Inflammatory macrophage (primary cell): ENCODE data around the gene XRCC5.
"Not testable (repeated sequence)": the region's sequence is repeated elsewhere in the genome, so short reads cannot be mapped to it uniquely, and the experiment has no call there.

ENCODE experiments used
- DNase-seq, 2 donors: peaks; one replicate each; pipeline ENCODE4 v3.0.0-alpha.2; 2020 to 2022

The XRCC5 gene

GRCh38 chr2:216202626-216203250 lies 93.6 kb downstream of the XRCC5 start:
- DNase-seq: no peak

DNA sequence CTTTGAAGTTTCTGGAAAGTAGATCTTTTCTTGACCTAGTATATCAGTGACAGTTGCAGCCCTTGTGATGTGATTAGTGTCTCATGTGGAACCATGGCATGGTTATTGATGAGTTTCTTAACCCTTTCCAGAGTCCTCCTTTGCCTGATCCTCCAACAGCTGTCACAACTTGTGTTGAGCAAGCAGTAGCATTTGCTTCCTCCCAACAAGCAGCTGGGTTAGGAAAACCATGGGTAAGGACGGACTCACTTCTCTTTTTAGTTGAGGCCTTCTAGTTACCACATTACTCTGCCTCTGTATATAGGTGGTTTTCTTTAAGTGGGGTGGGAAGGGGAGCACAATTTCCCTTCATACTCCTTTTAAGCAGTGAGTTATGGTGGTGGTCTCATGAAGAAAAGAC lies 96.3 kb downstream of the XRCC5 start:
- peak; percentile 69 to 78 for DNase-seq

DNA sequence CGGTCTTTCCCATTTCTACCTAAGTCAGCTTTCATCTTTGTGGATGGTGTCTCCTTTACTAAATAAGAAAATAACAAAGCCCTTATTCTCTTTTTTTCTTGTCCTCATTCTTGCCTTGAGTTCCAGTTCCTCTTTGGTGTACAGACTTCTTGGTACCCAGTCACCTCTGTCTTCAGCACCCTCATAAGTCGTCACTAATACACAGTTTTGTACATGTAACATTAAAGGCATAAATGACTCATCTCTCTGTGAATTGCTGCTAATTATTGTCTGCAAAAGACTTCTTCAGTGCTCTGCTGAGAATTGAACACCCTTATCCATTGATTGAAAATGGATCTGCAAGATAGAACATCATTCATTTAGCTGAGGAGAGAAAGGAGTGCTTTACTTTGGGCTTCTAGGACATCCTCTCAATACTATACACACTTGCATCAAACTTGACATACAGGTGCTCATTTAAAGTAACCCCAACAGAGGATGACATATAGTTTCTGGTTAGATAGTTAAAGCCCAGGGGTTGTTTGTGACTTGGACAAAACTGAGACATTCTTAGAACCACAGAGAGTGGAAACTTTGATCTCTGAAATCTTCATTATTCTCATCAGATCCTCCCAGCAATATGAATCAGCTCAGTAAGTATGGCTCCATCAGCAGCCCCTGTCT lies 97.0 kb downstream of the XRCC5 start:
- peak; percentile 36 to 38 for DNase-seq

GRCh38 chr2:216206821-216207220 lies 97.7 kb downstream of the XRCC5 start:
- DNase-seq: no peak

GRCh38 chr2:216208661-216209060 lies 99.5 kb downstream of the XRCC5 start:
- DNase-seq: not testable (repeated sequence)

- peak; percentile 22 to 28 for DNase-seq
Observed at GRCh38 chr2:216210701-216211540, 101.8 kb downstream of the XRCC5 start.

DNA sequence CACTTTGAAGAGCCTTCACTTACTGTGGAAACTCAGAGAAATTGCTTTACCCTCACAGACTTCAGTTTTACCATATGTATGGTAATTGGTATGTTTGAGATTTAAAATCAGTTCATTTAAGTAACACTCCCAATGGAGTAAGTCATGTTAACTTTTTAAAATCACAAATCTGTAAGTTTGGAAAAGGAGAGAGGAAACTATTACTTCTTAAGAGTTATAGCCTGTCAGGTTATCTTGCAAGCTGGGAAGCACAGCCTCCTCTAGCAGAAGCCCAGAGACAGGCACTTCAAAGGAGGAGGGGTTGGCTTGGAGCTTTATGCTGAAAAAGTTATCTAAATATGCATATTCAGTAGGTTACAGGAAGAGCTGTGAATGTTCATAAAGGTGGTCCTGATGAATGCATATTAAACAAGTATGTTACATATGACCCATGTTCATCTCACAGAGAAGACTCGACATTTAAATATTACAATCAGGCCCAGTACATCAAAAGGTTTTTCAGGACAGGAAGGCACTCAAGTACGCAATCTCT lies 102.5 kb downstream of the XRCC5 start:
- no peak for DNase-seq

DNA sequence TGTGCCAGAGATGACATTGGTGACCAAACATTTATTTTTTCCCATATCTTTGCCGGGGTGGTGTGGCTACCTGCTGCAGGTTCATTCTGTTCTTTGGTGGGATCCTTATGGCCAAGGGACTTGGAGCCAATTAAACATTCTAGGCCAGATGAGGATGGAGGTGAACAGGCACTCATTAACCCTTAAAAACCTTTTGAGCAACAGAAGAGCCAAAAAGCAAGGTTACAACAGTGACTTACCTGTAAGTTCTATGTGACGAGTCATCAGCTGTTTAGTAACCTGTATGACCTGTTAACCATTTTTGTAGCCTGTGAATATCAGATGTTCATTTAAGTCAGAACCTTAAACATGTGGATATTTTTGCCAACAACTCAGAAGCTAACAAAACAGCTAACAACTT lies 105.6 kb downstream of the XRCC5 start:
- DNase-seq: no peak

GRCh38 chr2:216215658-216216390 lies 106.7 kb downstream of the XRCC5 start:
- DNase-seq: no peak

GRCh38 chr2:216216951-216217903 lies 108.1 kb downstream of the XRCC5 start:
- DNase-seq: no peak

DNA sequence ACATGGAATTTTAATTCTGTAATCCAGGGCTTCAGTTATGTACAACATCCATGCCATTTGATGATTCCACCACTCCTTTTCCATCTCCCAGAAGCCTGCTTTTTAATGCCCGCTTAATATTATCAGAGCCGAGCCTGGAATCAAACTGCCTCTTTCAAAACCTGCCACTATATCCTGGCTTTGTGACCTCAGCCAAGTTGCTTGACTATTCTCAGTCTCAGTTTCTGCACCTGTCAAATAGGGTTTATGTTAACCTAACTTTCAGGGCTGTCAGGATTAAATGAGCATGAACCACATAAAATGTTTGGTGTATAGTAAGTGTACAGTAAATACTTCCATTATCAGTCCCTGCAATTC lies 108.7 kb downstream of the XRCC5 start:
- DNase-seq: no peak

- no peak for DNase-seq
Observed at GRCh38 chr2:216219861-216220260, 110.7 kb downstream of the XRCC5 start.

GRCh38 chr2:216220976-216221375 lies 111.8 kb downstream of the XRCC5 start:
- DNase-seq: no peak

- DNase-seq: peak in 1 of 2 donors; percentile 16
Observed at GRCh38 chr2:216221811-216222210, 112.7 kb downstream of the XRCC5 start.

DNA sequence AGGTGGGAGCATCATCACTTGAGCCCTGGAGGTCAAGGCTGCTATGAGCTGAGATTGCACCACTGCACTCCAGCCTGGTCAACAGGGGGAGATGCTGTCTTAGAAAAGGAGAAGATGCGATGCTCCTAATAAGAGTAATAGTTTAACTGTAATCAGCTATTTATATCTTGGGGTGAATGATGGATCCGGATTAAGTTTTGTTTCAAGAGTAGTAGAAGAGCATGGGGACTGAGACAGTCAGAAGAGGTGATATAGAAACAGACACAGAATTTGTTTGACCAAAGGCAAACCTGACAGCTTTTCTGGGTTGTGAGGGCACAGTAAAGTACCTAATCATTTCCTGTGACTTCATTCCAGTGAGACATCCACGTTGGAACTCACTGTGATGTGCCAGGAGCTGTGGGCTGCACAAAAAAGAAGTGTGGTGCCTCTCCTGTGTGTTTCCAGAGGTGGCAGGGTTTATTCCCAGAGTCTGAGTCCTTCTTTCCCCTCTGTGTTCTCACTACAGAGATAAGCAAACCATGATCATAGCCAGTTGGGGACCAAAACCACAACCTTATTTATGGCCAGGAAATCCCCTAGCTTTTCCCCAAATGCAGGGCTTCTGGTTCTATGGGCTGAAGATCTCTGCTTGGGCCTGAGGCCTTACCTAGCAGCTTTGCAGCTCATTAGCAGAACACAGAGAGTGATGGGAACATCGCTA lies 113.7 kb downstream of the XRCC5 start:
- peak in 1 of 2 donors; percentile 23 for DNase-seq

DNA sequence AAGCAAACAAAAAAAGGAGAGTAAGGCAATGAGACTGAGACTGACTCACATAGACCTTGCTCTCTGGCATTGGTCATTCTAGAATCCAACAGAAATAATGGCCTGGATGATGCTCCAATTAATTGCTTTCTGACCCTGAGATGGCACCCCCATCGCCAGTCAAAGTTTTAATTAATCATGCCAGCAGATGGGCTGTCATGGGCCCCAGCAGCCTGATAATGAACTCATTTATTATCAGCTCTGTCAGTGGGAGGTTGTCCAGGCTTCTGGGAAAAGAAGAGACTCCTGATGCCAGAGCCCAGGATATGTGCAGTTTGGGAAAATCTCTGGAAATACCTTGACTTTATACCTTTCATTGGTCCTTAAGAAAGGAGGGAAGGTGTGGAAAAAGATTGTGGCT lies 115.2 kb downstream of the XRCC5 start:
- DNase-seq: no peak

GRCh38 chr2:216229277-216229914 lies 120.2 kb downstream of the XRCC5 start:
- DNase-seq: no peak

DNA sequence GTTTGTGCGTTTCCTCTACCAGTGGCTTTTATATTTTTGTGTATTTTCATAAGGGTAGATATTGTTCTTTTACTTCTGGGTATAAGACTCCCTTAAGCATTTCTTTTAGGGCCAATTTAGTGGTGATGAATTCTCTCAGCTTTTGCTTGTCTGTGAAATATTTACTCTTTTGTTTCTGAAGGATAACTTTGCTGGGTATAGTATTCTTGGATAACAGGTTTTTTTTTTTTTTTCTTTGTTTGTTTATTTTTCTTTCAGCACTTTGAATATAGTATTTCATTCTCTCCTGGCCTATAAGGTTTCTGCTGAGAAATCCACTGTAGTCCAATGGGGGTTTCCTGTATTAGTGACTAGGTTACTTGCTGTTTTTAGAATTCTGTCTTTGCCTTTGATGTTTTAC lies 122.7 kb downstream of the XRCC5 start:
- DNase-seq: no peak

GRCh38 chr2:216232721-216233120 lies 123.6 kb downstream of the XRCC5 start:
- no peak for DNase-seq

- DNase-seq: no peak
Observed at GRCh38 chr2:216233281-216233995, 124.3 kb downstream of the XRCC5 start.
